Measurements from ENCODE around the gene KLHL29.

The KLHL29 gene

GRCh38 chr2:23685706-23686105 lies 300.7 kb downstream of the KLHL29 start:
- Histone ChIP-seq H3K27me3 (no peaks in the 10 kb centered on the region), H3K36me3 (no peaks in the 10 kb centered on the region), H3K9me3 (no peaks in the 10 kb centered on the region), H3K4me3 (ENCODE audit: low read depth, low read length) (no peak overlapping the region), H3K4me1 (peaks cover 5% of the 10 kb centered on the region)
- no peak for TF ChIP-seq CTCF (IDR thresholded peaks at IDR 0.05; ENCODE audit: low read depth, low read length)
- no peak for DNase-seq

GRCh38 chr2:23686405-23687029 lies 301.5 kb downstream of the KLHL29 start:
- no peak for DNase-seq
- Histone ChIP-seq H3K27me3 (no peaks in the 10 kb centered on the region), H3K9me3 (no peaks in the 10 kb centered on the region), H3K36me3 (no peaks in the 10 kb centered on the region), H3K4me3 (ENCODE audit: low read depth, low read length) (no peak overlapping the region), H3K4me1 (peaks cover 5% of the 10 kb centered on the region)
- no peak for TF ChIP-seq CTCF (IDR thresholded peaks at IDR 0.05; ENCODE audit: low read depth, low read length)

- H3K4me1 ChIP-seq, result peaks cover 5% of the 10 kb centered on the region
- TF ChIP-seq CTCF (IDR thresholded peaks at IDR 0.05; ENCODE audit: low read depth, low read length), result no peak
- no peaks in the 10 kb centered on the region for H3K9me3 ChIP-seq
- H3K27me3 ChIP-seq, result no peaks in the 10 kb centered on the region
- no peak overlapping the region for H3K4me3 ChIP-seq (ENCODE audit: low read depth, low read length)
- no peaks in the 10 kb centered on the region for H3K36me3 ChIP-seq
- DNase-seq, result no peak
Observed at GRCh38 chr2:23687214-23687613, 302.2 kb downstream of the KLHL29 start.

GRCh38 chr2:23687713-23688112 lies 302.7 kb downstream of the KLHL29 start:
- DNase-seq, result no peak
- Histone ChIP-seq H3K36me3 (no peaks in the 10 kb centered on the region), H3K4me1 (peaks cover 5% of the 10 kb centered on the region)

GRCh38 chr2:23688486-23689130 lies 303.6 kb downstream of the KLHL29 start:
- Histone ChIP-seq H3K27me3 (no peaks in the 10 kb centered on the region), H3K9me3 (no peaks in the 10 kb centered on the region), H3K4me3 (ENCODE audit: low read depth, low read length) (no peak overlapping the region), H3K36me3 (no peaks in the 10 kb centered on the region), H3K4me1 (peaks cover 5% of the 10 kb centered on the region)
- DNase-seq, result no peak
- no peak for TF ChIP-seq CTCF (IDR thresholded peaks at IDR 0.05; ENCODE audit: low read depth, low read length)

More at GRCh38 chr2:23687713-23688112, 302.7 kb downstream of the KLHL29 start:
- Histone ChIP-seq H3K27me3 (no peaks in the 10 kb centered on the region), H3K4me3 (ENCODE audit: low read depth, low read length) (no peak overlapping the region), H3K9me3 (no peaks in the 10 kb centered on the region)
- no peak for TF ChIP-seq CTCF (IDR thresholded peaks at IDR 0.05; ENCODE audit: low read depth, low read length)

- no peak for TF ChIP-seq CTCF (IDR thresholded peaks at IDR 0.05; ENCODE audit: low read depth, low read length)
- H3K4me3 ChIP-seq (ENCODE audit: low read depth, low read length), result no peak overlapping the region
Observed at GRCh38 chr2:23689131-23689700, 304.2 kb downstream of the KLHL29 start.

More at GRCh38 chr2:23689131-23689700, 304.2 kb downstream of the KLHL29 start:
- Histone ChIP-seq H3K36me3 (no peaks in the 10 kb centered on the region), H3K4me1 (peaks cover 5% of the 10 kb centered on the region), H3K27me3 (no peaks in the 10 kb centered on the region), H3K9me3 (no peaks in the 10 kb centered on the region)
- DNase-seq, result no peak
